NCI-H2081 treated with DMSO at 0.1 percent for 48 hours (cell line): ENCODE data around the gene CDC34.

Experiments
- DNase-seq: peaks from one replicate; lab custom pipeline; 2025; lab: John Stamatoyannopoulos, UW

The CDC34 gene, protein sequence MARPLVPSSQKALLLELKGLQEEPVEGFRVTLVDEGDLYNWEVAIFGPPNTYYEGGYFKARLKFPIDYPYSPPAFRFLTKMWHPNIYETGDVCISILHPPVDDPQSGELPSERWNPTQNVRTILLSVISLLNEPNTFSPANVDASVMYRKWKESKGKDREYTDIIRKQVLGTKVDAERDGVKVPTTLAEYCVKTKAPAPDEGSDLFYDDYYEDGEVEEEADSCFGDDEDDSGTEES

DNA sequence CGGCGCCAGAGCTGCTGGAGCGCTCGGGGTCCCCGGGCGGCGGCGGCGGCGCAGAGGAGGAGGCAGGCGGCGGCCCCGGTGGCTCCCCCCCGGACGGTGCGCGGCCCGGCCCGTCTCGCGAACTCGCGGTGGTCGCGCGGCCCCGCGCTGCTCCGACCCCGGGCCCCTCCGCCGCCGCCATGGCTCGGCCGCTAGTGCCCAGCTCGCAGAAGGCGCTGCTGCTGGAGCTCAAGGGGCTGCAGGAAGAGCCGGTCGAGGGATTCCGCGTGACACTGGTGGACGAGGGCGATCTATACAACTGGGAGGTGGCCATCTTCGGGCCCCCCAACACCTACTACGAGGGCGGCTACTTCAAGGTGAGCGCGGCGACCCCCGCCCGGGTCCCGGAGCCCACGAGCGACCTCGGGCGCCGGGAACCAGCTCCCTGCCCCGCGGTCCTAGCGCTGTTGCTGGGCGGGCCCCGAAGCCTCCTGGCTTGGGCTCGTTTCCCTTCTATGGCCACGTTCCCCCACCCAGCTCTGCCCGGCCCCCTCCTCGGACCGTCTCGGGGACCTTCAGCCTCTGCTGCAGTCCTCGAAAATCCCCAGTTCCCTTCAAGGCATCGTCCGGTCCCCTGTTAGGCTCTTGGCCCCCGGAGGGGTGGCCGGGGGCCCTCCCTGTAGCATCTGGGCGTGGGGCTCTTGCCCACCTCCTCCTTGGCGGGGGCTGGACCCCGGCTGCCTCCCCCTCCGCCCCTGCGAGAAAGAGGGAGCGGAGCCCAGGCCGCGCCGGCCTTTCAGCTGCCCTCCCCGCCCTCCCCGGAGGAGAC, at the start of gene CDC34:
TSS of gene CDC34 (plus strand) at position 8 of the 808 bp plus-strand sequence. CDS start at position 180, 172 bp downstream.
- DNase-seq, result no peak

DNA sequence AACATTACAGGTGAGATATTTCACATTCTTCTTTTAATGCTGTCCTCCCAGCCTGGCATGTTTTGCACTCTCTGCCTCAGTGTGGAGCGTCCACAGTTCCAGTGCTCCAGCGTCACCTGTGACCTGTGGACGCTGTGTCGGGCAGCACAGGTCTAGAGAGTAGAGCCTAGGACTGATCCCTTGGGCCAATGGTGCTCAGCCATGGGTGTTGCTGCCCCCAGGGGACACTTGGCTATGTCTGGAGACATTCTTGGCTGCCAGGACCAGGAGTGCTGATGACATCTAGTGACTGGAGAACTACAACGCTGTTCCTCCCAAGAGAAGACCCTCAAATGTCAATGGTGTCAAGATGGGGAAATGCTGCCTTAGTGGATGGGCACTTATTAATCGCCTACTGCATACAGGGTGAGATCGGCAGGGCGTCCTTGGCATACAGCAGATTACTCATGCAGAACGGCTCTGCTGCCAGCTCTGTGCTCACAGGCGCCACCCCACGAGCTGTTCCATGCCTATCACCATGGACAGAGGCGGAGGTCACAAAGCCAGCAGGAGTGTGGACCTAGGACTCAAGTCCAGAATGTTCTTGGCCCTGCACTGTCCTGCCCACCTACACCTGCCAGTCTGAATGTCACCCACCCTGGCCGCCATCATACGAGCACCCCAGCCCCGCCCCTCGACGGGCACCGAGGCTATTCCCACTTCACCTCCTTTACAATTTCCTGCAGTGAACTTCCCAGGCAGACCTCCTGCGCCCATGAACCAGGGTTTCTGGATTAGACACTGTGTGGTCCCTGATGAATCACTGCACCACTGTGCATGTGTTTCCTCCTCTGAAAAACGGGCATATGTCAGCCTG, 49.1 kb upstream of the CDC34 start:
- no peak for DNase-seq

DNA sequence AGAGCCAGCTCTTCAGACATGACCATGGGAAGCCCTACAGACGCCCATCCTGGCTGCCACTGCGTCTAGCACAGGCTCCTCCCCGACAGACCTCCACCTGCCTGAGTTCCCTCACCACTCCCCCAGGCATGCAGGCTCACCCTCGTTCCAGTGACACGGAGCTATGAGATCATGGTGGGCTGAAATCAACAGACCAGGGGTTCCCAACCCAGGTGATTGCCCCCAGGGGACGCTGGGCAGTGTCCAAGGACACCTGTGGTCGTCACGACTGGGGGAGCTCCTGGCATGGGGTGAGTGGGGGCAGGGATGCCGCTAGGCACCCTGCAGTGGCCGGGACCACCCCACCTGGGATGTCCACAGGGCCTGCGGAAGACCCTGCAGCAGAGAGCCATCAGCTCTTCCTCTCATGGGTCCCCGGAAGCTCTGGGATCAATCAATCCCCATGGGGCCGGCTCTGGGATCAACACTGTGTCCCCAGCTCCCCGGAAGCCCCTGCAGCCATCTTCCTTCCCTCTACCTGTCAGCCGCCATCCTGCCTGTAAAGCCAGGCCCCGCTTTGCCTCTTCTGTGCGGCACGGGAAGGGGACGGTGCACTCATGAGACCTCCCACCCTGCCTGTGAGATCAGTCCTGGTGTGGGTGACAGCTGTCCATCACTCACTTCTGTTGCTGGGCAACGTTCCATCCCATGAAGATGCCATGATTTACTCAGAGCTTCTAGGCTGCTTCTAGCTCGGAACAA, 48.1 kb upstream of the CDC34 start:
- no peak for DNase-seq

DNA sequence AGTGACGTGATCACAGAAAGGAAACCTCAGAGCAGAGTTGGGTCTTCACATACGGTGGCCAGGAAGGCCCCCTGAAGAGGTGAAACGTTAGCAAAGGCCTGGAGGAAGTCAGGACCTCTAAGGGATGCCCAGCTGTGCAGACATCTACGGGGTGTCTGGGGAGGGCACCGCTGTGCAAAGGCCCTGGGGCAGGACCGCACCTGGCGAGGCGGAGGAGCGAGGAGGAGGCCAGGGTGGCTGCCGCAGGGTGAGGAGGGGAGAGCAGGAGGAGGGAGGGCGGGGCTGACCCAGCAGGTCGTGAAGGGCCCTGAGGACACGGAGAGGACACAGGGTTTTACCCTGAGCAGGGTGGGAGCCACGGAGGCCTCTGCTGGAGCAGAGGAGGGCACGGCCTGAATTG, 47.1 kb upstream of the CDC34 start:
- no peak for DNase-seq

DNA sequence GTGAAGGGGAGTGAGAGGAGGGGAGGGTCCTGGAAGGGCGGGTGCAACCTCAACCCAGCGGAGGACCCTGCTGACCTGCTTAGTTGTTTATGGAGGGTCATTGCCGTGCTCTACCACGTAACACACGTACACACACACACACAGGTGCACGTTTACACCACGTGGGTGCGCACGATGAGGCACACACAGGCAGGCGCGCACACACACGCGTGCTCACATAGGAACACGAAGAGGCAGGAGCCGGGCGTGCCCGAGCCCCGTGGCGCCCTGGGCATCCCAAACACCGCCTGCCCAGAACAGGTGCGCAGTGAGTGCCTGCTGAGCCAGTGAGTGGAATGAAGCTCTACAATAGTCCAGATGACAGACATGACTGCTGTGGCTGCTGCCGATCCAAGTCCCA, 46.5 kb upstream of the CDC34 start:
- peak; percentile 14 for DNase-seq

DNA sequence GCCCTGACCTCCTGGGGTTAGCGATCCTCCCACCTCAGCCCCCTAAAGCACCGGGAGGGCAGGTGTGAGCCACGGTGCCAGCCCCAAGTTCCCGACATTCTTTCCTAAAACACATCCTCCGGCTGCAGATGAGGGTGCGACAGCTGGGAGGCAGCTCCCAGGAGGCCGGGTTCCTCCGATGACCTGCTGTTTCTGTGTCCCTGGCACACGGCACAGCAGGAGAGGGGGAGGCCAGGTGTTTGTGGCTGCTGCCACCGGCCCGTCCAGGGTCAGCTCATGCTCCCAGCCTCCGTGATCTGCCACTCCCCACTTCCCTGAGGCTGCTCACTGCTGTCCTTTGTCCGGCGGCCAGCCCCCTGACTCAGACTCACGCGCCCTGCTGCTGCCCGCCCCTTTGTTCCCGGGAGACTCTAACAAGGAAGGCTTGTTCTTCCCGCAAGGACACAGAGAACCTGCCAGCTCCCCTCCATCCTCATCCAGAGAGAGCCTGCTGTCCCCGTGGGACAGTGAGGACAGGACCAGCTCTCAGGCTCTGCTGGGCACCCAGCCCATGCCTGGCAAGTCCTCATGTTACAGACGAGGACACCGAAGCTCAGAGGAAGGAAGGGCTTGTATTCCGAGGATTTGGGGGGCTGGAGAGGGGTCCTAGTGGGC, 45.9 kb upstream of the CDC34 start:
- DNase-seq, result no peak

DNA sequence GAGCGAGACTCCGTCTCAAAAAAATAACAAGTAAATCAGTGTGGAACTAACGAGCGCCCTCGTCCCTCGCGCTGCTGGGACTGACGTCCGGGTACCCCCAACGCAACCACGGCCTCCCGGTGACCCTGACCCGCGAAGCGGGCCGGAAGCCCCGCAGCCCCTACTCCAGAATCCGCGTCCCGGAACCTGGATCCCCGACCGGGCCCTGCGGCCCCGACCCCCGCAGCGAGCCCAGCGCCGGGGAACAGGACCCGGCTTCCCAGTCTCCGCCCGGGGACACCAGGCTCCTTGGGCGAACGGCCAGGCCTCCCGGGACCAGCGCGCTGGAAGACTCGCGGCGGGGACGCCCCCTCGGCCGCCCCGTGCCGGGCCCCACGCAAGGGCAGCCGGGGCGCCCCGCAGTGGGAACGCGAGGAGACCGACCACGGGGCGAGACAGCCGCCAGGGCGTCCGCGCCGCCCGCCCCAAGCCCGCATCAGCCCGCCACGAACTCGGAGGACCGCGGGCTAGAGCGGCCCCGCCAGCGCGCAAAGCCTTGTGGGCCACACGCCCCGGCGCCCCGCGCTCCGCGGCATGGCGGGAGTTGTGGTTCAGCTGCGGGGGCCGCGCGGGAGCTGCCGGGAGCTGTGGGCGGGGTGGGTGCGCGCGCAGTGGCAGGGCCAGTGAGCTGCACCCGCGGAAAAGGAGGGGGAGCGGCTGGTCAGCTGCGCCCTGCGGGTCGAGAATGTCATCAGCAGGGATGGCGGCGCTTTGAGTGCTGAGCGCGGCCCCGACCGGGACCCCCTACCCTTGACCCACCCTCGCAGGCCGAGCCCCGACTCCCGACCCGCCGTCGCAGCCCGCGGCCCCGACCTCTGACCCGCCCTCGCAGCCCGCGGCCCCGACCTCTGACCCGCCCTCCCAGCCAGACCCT, 42.8 kb upstream of the CDC34 start:
- peak; percentile 83 for DNase-seq

DNA sequence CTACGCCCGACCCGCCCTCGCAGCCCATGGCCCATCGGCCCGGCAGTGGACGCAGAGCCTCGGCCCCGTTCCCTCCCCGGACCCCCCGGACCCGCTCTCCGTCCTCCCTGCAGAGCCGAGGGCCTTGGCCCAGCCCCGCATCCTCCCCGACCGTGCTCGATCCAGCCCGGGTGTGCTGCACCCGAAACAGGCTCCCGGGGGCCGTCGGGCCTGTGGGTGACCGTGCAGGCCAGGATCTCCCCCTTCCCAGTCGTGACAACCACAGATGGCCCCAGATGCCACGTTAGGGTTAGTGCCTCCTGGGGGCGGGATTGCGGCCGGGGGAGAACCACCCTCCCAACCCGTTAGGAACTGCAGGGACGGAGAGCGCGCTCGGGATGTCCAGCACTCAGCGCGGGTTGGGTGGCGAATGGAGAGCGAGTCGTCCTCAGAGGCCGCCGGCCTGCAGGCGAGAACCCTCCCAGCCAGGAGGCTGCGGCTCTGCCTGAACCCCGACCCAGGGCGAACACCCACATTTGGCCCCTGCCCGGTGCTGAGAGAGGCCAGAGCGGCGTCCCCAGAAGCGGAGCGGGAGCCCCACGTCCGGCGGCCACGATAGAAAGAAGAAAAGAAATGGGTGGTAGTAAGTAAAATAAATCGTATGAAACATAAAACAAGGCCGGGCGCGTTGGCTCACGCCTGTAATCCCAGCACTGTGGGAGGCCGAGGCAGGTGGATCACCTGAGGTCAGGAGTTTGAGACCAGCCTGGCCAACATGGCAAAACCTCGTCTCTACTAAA, 42.0 kb upstream of the CDC34 start:
- DNase-seq, result no peak

DNA sequence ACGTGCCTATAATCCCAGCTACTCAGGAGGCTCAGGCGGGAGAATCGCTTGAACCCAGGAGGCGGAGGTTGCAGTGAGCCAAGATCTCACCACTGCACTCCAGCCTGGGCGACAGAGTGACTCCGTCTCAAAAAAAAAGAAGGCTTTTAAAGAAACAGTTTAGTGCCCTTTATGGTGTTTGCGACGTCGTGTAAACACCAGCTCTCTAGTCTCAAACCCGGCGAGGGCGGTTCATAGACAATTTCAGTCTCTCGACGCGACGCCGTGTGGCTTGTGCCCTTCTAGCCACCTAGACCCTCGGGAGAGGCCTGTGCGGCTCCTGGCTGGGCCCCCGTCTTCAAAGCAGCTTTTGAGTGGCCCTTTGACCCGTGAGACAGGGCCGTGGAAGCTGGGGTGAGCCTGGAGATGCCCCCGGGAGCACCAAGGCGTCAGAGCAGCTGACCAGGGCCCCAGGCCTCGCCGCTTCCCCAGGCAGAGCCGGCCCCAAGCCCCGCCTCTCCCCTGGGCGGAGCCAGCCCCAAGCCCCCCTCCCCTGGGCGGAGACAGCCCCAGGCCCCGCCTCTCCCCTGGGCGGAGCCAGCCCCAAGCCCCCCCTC, 40.3 kb upstream of the CDC34 start:
- no peak for DNase-seq

DNA sequence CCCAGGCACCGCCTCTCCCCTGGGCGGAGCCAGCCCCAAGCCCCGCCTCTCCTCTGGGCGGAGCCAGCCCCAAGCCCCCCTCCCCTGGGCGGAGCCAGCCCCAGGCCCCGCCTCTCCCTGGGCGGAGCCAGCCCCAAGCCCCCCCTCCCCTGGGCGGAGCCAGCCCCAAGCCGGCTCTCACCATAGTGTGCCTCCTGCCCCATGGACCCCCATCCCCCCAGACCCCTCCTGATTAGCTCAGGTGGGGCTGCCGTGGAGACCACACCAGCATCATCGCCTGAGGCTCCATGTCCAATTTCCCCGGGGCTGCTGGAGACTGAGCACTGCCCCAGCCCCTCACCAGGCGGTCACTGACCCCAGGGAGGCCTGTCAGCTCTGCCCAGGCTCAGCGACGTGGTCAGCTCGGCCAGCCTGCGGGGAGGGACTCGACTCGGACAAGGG, 39.4 kb upstream of the CDC34 start:
- no peak for DNase-seq

DNA sequence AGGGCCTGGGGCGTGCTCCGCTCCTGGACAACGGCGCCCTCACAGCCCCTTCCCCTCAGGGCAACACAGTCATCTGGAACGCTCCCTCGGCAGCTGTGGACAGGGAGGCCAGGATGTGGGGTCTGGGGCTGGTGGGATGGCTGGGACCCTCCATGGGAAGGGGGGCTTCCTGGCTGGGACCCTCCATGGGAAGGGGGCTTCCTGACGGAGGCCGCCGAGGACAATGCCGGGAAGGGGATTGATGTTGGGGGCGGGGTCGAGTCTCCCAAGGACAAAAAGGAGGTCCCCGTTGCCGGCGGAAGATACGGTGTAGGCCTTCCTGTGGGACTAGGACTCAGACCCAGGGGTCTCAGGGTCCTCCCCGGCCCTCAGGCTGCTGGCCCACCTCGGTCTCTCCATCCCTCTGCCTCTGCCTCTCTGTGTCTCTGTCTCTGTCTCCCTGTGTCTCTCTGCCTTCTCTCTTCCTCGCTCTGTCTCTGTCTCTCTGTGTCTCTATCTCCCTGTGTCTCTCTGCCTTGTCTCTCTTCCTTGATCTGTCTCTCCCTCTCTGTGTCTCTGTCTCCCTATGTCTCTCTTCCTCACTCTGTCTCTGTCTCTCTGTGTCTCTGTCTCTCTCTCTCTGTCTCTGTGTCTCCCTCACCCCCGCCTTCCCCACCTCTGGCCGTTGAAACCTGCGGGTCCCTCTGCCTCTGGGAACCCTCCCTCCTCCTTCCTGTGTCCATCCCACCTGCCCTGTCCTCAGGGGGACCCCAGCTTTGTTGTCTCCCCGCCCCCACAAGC, 38.0 kb upstream of the CDC34 start:
- no peak for DNase-seq

DNA sequence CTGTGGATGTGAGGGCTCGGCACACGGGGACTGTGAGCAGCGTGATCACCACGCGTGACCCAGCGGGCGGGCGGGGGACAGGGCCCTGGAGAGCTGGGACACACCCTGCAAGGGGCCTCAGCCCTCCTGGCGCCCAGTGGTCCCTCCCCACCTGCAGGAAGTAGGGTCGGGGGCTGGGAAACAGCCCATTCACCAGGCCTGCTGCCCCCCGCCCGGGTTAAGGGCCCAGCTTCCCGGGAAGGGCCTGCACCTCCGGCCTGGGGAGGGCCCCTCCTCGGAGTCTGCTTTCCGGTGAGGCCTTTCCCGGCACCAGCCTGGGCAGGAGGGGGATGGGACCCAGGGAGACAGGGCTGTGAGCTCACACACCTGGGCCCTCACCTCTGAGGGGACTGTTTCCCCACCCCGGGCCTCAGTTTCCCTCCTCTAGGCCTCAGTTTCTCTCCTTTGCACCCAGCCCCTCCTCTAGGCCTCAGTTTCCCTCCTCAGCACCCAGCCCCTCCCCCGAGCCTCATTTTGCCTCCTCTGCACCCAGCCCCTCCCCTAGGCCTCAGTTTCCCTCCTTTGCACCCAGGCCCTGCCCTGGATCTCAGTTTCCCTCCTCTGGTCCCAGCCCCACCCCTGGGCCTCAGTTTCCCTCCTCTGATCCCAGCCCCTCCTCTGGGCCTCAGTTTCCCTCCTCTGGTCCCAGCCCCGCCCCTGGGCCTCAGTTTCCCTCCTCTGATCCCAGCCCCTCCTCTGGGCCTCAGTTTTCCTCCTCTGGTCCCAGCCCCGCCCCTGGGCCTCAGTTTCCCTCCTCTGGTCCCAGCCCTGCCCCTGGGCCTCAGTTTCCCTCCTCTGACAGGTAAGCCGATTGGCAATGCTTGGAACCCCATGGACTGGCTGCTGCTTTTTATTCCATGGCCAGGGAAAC, 37.1 kb upstream of the CDC34 start:
- DNase-seq, result no peak

DNA sequence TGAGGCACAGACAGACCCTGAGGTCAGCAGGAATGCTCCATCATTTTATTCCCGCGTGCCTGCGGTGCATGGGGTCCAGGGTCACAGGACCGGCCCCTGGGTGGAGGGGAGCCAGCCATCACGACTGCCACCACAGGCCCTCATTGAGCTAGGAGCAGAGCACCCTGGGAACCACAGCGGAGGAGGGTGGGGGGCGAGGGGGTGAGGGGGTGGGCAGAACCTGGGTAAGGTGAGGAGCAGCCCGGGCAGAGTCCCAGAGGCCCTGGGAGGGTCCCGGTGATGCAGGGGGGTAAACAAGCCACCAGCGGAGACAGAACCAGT, 36.5 kb upstream of the CDC34 start:
- DNase-seq, result no peak

DNA sequence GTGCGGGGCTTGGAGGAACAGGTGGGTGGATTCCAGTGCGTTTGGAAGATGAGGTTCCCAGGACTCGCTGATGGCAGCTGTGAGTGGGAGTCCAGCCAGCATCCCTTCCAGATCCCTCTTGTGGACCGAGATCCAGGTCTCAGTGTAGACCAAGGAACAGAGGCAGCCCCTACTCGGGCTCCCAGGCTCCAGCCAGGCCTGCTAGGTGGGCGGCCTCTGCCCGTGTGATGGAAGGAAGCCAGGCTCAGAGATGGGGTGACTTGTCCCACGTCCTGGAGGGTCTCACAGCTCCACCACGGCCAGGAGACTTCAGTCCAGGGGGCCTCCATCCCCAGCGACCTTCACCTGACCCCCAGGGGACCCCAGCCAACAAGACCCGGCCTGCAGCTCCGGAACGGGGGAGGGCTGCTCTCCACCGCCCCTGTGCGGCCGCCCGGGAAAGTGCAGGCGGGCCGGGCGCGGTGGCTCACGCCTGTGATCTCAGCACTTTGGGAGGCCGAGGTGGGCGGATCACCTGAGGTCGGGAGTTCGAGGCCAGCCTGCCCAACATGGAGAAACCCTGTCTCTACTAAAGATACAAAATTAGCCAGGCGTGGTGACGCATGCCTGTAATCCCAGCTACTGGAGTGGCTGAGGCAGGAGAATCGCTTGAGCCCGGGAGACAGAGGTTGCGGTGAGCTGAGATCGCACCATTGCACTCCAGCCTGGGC, 36.0 kb upstream of the CDC34 start:
- DNase-seq, result no peak

DNA sequence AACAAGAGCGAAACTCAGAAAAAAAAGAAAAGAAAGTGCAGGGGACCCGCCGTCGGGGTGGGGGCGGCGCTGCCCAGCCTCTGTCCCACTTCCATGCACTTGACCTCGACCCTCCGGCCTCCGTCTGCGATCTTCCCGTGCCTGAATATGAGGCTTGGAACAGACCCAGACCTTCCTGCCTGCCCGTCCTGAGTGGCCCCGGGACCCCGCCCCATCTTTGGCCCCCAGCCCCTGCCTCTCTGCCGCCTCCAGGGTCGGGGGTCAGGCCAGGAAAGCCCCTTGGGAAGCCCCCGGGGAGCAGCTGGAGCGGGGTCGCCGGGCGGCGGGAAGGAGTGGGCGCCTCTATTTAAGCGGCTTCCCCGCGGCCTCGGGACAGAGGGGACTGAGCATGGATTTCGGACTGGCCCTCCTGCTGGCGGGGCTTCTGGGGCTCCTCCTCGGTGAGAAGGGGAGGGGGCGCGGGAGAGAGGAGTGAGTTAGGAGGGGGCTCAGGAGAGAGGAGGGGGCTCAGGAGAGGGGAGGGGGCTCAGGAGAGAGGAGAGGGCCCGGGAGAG, 35.4 kb upstream of the CDC34 start, which contains the start of gene MADCAM1:
TSS of gene MADCAM1 (plus strand) at position 375 of the 554 bp plus-strand sequence. CDS start at position 389, 14 bp downstream.
- DNase-seq, result no peak

DNA sequence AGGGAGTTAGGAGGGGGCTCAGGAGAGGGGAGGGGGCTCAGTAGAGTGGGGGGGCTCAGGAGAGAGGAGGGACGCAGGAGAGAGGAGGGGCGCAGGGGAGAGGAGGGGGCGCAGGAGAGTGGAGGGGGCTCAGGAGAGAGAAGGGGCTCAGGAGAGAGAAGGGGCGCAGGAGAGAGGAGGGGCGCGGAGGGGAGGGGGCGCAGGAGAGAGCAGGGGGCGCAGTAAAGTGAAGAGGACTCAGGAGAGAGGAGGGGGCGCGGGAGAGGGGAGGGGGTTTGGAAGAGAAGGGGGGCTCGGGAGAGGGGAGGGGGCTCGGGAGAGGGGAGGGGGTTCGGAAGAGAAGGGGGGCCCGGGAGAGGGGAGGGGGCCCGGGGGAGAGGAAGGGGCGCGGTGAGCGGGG, 34.6 kb upstream of the CDC34 start:
- DNase-seq, result no peak
